Liver (tissue), 3 donors: Measurements from ENCODE around the gene YPEL5.

Source experiments
- CTCF ChIP-seq: fragments of 150-350 bp; IDR thresholded peaks from 2 replicates; pipeline ENCODE4 v1.5.1; 2017; ENCODE audit warnings: improper control_type of control experiment, low read depth, low read length; ENCODE audit not compliant: missing input control
- JUND ChIP-seq, 2 donors: IDR thresholded peaks; 2 replicates each; pipeline ENCODE4 v1.6.1; 2016; ENCODE audit warnings: antibody characterized with exemption in 2 of 2
- MAX ChIP-seq: IDR thresholded peaks from 2 replicates; pipeline ENCODE4 v1.6.1; 2016; ENCODE audit warnings: antibody characterized with exemption
- REST ChIP-seq: IDR thresholded peaks from 2 replicates; pipeline ENCODE4 v1.6.1; 2016; ENCODE audit warnings: antibody characterized with exemption, mild to moderate bottlenecking
- RXRA ChIP-seq, 2 donors: IDR thresholded peaks; 2 replicates each; pipeline ENCODE4 v1.6.1; 2017 to 2018; ENCODE audit warnings: antibody characterized with exemption in 2 of 2, mild to moderate bottlenecking in 1 of 2
- SP1 ChIP-seq: IDR thresholded peaks from 2 replicates; pipeline ENCODE4 v1.6.1; 2018; ENCODE audit warnings: antibody characterized with exemption, mild to moderate bottlenecking
- YY1 ChIP-seq: IDR thresholded peaks from 2 replicates; pipeline ENCODE4 v1.6.1; 2016; ENCODE audit warnings: antibody characterized with exemption, mild to moderate bottlenecking
- donor health status: healthy.
- donor health status: healthy.

- no peak for TF ChIP-seq RXRA (IDR thresholded peaks at IDR 0.05)
- TF ChIP-seq CTCF: no peak
- TF ChIP-seq REST: no peak
- no peak for TF ChIP-seq MAX
- no peak for TF ChIP-seq JUND (IDR thresholded peaks at IDR 0.05)
- no peak for TF ChIP-seq SP1
- TF ChIP-seq YY1: no peak
Measured at GRCh38 chr2:30112561-30112960, 34.2 kb upstream of the YPEL5 start.
